ENCODE results near the gene PHB1.
"Not testable (repeated sequence)": the region's sequence is repeated elsewhere in the genome, so short reads cannot be mapped to it uniquely, and the experiment has no call there.

PHB1 gene

DNA sequence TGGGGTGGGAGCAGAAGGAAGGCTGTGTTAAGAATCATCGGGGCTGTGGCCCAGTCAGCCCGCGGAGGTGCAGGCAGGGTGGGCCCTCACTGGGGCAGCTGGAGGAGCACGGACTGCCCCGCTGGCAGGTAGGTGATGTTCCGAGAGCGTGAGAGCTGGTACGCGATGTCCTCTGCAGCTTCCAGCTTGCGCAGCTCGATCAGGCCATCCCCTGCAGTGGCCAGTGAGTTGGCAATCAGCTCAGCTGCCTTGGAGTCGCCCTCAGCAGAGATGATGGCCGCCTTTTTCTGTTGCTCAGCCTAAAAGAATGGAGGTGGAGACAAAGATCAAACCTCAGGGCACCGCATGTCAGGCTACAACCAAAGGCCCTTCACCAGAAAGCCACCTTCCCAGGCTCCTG, 9.8 kb downstream of the PHB1 start:
- no peak for DNase-seq (ENCODE audit: low spot score)

DNA sequence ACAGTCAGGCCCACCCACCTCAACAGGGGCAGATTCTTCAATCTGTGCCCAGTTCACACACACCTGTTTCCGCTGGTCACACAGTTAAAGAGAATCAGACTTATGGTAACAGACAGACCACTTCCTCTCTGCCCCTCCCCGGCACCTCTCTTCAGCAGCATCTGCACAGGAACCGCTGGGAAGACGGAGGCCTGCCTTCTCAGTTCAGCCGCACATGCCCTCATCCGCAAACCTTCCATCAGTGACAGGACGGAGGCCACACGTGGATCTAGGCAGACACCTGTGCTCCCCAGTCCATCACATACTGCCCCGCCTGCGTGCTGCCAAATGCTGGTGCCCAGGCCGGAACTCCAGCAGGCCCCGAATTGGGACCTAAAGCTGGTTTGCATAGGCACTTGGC, 10.3 kb downstream of the PHB1 start:
- no peak for DNase-seq (ENCODE audit: low spot score)

DNA sequence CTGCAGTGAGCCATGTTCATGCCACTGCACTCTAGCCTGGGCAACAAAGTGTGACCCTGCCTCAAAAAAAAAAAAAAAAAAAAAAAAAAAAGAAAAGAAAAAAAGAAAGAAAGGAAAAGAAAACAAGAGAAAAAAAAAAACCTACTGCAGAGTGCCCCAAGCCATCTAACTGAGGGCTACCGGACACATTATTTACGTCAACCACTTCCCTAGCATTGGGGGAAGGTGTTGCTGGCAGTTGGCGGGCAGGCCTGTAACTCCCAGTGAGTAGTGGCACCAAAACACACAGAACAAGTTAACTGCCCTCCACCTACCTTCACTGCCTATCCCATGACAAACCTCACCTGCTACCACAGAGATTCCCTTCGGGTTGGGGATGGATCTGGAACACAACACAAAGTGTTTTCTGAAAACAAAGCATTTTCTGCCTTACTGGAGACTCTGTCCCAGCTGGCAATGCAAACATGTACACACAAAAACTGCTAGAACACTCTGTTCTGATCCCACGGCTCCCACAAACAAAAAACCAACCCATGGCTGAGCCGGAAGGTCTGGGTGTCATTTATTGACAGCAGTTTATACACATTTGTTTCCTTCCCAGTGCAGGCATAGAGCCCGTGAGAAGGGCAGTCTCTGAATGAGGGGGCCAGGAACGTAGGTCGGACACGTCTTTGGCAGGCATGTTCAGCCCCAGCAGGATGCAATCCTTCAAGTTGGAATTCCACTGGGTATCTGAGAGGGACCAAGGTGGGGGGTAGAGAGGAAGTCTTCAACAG, 11.0 kb downstream of the PHB1 start:
- no peak for DNase-seq (ENCODE audit: low spot score)

DNA sequence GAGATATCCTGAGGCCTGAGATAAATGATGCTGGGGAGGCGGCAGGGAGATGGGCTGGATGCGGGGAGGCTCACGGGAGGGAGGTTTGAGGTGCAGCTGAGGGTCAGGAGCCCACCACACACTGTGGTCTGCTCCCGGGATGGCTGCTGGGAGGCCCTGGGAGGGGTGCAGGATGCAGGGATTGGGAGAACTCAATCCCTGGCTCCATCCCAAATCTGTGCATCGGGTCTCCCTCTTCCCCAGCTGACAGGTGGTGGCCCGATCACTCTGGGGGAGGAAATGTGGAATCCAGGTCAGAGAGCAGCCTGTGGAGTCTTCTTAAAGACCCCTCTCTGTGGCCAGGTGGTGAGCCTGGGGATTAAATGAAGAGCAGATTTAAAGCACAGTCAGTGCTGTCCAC, 12.0 kb downstream of the PHB1 start:
- no peak for DNase-seq (ENCODE audit: low spot score)

DNA sequence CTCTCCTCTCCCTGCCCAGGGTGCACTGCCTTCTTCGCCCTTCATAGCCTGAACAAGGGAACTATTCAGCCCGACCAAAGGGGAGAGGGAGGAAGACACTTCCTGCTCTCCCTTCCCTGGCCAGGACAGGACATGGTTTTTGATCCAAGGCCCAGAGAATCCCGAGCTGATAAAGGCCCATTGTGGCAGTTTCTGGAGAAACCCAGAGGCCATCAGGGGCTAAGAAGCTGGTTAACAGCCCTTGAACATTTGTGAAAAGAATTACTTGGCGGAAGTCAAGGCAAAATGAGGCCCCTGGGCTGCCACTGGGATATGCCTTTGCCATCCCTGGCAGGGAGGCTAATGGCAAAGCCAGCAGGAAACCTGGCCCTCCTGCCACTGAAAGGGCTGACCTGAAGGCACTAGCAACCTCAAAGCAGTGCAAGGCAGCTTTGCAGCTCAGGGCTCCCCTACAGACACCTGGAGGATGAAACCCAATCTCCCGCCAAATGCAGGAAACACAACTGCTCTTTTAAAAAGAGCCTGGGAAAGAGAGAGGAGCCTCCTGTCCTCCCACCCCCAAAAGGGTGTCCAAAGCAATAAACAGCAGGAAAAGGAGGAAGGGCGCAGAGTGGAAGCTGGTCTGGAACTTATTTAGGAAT, 12.6 kb downstream of the PHB1 start:
- no peak for DNase-seq (ENCODE audit: low spot score)

DNA sequence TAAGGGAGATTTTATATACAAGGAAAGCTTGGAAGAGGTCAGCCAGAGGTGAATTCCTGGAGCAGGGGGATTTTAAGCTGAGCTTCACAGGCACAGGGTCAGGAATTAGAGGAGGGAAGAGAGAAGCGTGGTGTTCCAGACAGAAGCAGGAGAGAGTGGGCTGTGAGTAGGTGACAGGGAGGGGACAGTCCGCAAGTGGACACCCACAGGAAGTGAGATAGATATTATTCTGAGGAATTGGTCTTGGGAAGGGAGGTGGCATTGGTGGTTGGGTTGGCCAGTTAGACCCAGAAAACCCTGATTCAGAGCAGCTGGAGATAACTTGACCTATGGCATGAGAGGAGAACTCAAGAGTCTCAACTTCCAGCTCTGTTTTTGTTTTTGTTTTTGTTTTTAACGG, 14.7 kb downstream of the PHB1 start:
- DNase-seq (ENCODE audit: low spot score), result no peak

DNA sequence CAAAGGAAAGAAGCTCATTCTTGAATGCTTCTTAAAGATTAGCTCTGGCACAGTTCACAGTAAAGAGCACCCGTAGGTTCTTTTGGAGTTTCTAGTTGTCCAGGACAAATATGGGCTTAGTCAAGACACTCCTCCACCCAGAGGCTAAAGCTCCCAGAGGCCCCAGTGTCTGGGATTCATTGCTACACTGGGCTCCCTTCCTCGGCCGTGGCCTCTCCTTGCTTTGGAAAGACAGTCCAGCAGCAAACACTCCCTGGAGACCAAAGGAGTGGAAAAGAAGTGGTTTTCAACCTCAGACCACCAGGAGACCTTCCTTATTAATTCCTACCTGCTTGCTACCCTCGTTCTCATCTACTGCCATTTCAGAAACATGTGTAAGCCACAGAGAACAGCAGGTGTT, 17.1 kb downstream of the PHB1 start:
- no peak for DNase-seq (ENCODE audit: low spot score)

DNA sequence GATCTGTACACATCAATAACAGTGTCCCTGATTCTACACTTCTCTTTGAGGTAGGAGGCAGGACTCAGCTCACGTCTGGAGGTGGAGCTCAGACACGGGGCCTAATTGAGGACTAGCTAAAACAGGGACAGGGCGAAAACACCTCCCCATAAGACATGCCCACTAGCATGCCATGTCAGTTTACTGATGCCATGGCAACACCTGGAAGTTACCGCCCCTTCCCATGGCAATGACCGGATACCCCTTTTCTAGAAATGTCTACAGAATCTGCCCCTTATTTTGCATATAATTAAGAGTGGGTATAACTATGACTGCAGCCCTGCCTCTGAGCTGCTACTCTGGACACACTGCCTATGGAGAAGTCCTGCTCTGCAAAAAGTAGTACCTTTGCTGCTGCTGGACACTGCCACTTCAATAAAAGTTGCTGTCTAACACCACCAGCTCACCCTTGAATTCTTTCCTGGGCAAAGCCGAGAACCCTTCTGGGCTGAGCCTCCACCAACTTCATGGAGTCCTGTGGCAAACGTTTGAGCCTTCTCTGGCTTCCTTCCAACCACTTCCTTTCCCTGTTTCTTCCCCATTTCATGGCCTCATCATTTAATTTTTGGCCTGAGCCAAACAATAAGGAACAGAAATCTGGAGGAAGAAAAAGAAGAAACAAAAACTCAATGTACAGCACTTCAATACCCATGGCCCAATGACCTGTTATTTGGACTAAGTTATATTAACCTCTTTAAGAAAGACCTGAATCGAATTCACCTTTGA, 21.0 kb downstream of the PHB1 start:
- no peak for DNase-seq (ENCODE audit: low spot score)

DNA sequence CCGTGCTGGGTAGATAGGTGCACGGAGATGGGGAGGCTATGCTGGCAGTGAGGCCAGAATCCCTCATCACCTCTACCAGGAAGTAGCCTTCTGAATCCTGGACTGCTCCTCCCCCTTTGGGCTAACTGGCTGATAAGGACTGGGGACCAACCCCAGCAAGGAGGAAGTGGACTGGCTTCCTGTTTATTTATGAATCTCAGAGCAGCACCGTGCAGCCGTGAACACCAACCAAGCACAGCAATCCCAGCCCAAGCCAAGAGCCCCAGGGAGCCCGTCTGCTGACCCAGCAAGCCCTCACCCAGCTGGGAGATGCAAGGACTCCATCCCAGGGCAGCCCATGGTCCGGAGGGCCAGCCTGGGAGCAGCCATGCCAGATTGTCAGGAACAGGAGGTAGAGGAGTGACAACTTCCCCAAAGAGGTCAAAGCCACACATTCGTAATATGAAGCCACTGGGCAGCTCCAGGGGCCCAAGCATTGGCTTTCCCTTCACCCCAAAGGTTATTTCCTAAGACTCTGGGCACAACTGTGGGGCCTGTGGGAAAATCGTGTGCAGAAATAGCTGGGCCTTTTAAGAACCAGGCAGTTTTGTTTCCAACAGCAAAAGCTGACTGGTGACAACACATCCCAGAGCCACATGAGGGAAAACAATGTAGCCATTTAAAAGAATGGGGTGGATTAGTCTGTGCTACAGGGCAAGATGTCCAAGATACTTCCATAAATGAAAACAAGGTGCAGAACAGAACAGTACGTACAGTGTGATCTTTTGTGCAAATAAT, 23.9 kb downstream of the PHB1 start:
- DNase-seq (ENCODE audit: low spot score), result no peak

DNA sequence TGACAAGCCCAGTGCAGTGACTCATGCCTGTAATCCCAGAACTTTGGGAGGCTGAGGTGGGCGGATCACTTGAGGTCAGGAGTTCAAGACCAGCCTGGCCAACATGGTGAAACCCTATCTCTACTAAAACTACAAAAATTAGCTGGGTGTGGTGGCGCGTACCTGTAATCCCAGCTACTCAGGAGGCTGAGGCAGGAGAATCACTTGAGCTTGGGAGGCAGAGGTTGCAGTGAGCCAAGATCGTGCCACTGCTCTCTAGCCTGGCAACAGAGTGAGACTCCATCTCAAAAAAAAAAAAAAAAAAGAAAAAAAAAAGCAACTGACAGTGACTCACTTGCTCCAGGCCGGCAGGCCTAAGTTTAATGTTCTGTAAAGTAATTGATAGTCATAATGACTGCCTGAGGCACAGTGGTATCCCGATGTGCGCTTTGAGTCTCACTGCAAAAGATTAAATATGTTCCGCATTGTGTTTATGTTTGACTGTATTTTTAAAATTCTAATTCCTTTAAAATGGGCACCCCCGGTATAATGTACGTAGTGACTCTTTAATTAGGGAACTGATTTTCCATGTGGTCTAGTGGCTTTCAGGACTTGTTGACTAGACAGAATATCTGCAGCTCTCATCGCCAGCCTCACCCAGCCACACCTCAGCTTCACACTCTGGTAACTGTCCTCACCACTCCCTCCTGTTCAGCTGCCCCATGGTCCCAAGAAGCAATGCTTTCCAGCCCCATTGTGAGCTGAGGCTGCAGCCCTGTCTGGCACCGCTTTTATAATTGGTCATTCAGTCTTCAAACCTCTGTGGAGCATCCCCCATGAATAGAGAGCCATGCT, 25.0 kb downstream of the PHB1 start:
- not testable (repeated sequence) for DNase-seq (ENCODE audit: low spot score)

DNA sequence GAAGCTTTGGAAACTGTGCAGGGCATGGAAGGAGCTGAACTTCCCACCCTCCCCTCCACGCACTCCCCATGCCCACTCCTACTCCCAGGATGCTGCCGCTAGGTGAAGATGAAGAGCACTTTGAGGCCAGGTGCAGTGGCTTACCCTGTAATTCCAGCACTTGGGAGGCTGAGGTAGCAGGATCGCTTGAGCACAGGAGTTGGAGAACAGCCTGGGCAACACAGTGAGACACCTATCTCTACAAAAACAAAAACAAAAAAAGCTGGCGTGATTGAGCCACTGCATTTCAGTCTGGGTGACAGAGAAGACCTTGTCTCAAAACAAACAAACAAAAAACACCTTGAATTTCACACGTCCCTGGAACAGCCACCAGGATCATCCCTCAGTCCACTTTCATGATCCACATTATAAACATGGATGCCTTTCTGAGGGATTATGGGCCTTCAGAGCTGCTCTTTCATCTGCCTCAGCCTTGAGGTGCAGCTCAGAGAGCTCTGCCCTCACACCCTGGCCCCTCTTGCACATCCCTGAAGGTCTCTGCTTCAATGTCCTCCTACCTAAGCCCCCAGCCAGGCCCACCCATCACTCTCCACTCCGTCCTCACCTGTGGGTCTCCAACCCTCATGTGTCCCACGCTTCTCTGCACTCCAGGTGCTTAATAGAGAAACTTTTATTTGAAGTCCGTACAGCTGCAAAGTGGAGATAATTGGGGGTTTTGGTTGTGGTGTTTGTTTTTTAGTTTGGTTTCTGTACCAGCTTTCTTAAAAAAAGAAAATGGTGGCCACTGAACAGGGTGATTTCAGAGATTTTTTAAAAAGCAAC, 25.8 kb downstream of the PHB1 start:
- DNase-seq (ENCODE audit: low spot score), result no peak

DNA sequence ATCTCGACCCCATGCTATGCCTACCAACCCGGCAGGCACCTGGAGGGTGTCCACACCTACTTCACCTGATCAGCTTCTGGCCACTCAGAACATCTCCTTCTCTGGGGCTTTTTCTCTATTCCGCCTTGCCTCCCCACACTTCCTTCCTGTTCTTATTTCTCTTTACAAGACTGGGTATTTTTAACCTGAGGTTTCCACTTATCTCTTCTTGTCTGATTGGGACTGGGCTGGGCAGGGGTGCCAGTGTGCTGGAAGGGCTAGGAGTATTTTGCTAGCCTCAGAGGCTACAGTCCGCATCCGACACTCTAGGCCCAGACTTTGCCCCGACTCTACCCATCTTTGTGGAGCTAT, 26.4 kb downstream of the PHB1 start:
- DNase-seq (ENCODE audit: low spot score), result no peak

DNA sequence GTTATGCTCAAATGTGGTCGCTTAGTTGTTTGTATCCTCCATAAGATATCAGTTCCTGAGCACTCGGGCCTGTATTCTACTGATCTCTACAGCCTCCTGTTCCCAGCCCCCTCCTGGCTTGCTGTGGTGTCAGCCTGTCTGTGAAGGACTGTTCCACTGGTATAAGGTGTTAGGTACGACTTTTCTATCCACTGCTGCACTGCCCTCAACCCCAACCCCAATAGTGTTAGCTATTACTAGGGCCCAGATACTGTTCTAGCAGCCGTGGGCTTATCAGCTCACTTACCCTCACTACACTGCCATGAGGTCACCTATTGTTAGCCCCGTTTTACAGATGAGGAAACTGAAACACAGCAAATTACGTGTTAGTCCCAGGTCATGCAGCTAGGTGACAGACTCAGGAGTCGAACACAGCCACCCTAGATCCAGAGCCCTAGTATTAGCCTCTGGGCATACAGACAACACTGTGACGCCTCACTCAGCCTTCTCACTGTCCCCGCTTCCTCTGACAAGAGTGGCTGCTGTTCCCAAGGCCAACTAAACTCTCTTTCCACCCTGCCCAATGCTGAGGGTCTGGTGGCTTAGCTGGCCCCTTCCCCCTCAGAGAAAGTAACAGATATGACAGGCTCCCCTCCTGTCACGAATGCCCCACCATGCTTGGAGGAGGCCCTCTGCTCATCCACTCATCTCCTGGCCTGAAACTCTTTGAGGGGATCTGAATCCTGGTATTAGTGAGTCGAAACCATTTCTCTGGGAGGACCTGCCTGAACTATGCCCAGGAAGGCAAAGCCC, 27.0 kb downstream of the PHB1 start:
- DNase-seq (ENCODE audit: low spot score), result no peak

DNA sequence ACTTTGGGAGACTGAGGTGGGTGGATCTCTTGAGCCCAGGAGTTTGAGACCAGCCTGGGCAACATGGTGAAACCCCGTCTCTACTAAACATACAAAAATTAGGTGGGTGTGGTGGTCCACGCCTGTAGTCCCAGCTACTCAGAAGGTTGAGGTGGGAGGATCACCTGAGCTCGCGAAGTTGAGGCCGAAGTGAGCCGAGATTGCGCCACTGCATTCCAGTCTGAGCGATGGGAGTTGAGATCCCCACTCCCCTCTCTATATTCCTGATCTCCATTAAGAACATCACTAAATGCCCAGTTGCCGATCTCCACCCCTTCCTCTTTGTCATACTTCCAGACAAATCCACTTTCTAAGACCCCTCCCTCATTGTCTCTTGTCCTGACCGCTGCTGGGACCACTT, 28.3 kb downstream of the PHB1 start:
- no peak for DNase-seq (ENCODE audit: low spot score)

DNA sequence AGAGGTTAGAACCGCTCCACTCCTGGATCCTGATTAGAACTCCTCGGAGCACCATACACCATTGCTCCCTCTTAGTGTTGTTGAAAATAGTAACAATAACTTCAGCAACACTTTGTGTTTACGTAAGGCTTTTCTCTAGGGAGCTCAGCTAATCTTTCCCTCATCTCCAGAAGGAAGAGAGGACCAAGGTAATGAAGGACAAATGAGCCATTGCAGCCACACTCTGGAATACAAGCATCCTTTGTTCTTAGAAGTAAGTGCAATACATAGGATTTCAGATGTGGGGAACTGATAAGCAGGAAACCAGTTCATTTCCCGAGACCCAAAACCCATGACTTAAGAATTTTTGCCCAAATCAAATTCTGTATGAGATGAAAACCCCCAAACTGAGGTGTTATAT, 29.7 kb downstream of the PHB1 start:
- no peak for DNase-seq (ENCODE audit: low spot score)

DNA sequence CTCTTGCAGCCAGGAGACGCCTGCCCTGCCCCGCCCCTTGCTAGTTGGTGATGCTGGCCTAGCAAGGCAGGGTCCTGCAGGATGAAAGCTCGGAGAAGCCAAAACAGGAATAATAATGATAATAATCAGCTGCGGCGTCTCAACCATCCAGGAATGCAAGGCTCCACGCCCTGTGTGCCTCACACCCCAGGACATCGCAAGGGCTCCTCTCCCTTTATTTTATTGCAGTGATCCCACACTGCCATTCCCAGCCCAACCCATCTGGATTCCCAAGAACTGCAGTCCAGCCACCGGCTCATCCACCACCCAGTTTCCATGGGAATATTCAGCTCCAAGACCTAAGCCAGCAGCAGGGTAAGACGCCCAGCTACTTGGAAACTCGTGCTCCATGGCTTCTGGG, 31.6 kb downstream of the PHB1 start:
- peak; percentile 22 for DNase-seq (ENCODE audit: low spot score)

DNA sequence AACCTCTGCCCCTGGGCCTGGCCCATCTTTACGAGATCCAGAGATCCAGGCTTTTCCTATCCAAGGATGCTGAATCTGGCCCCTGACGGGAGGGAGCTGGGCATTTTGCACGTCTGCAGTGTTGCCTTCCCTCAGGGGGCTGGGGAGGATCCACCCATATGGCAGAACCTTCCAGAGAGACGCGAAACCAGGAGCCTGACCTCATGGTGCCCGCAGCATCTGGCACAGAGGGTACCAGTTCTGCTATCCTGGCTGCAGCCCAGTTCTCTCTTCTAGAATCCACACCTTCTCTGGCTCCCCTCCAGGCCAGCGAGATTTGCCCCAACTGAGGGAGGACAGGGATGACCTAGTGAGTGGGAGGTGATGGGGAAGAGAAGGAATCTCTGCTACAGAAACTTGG, 32.1 kb downstream of the PHB1 start:
- DNase-seq (ENCODE audit: low spot score), result no peak

DNA sequence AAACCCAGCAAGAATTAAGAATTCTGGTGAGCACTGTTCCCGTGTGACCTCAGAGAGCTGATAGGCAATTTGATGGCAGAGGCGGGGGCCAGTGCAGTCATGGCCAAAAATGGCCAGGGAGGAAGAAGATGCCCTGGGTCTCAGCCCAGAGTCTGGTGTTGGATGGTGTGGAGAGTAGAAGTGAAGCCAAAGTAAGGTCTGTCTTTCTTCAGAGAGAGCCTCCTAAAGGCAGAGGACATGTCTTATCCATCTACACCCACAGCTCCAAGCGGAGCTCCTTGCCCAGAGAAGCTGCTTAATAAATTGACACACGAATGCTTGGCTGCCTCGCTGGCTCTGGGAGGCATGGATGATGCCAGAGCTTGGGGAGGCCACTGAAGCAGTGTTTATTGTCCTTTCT, 32.9 kb downstream of the PHB1 start:
- DNase-seq (ENCODE audit: low spot score), result no peak

DNA sequence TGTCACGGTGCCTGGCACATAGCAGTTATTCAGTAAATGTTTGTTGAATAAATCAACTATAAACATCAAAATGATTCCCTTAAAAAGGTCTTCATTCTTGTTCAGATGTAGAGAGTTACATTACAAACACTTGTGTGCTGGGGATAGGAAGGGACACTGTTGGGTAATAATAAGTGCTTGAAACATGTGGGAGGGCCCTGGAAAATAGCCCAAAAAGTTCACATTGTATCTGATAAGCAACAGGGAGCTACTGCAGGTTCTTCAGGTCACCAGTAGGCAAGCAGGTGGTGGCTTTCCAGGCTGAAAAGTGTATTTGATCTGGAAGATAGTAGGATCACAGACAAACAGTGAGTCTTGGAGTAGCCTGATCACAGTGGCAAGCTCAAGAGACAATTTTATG, 33.6 kb downstream of the PHB1 start:
- DNase-seq (ENCODE audit: low spot score), result no peak

DNA sequence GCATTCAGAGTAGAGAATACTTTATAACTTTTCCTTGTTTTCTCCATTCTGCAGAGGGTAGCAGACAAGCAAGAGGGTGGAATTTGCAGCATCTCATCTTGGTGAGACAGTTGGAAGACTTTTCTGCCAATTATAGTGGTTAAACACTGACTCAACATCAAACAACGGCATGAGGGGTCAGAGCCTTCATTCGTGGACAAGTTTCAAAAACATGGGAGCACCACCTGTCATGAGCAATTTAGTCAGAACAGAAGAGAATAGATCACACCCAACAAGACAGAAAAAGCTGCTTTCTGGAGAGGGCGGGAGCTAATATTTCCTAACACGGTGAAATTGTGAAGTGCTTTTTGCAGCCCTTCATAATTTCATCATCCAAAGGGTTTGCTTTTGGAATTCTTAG, 34.8 kb downstream of the PHB1 start:
- DNase-seq (ENCODE audit: low spot score), result no peak

Data from LoVo (cell line).